Stimulated activated CD8-positive, alpha-beta memory T cell treated with anti-CD3 and anti-CD28 coated beads, Interleukin-15, amount 100 ng/mL, for 4 hours (primary cell): ENCODE data around the gene RPGRIP1L.

ENCODE experiments used
- DNase-seq, 2 donors: peaks; one replicate each; pipeline ENCODE4 v3.0.0-alpha.2; 2020; ENCODE audit warnings: low read depth in 2 of 2

The RPGRIP1L gene

DNA sequence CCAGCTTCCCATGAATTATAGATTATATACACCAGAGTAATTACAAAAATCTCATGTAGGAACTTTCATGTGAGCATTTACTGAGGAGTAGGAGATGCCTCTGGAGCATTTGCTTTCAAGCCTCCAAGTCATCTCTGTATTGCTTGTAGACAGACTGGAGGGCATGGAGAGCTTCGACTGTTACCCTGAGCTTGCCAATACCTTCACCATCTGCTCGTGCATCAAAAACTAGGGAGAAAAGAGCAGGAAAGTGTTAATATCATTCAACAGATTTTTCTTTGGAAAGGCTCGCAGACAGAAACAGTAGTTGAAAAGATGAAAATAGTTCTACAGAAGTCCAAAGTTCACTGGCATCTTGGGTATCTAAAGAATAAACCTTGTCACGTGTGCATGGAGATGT, 101.7 kb downstream of the RPGRIP1L start:
- DNase-seq = no peak

DNA sequence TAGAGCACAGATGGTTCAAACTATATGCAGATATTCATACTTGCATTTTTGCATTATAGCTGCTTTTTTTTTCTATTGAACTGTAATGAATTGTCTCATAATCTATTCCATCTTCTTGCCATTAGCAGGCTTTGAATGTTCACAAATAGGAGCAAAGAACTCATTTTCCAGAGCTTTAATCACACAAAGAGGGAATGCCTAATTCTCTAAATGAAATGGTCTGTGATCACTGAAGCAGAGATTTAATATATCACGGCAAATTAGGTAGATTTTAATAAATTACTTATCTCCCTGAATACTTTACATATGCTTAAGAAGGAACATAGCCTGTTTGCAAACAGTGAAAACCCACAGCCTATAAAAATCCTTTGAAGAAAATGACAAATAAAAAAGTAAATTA, 103.0 kb downstream of the RPGRIP1L start:
- no peak for DNase-seq

DNA sequence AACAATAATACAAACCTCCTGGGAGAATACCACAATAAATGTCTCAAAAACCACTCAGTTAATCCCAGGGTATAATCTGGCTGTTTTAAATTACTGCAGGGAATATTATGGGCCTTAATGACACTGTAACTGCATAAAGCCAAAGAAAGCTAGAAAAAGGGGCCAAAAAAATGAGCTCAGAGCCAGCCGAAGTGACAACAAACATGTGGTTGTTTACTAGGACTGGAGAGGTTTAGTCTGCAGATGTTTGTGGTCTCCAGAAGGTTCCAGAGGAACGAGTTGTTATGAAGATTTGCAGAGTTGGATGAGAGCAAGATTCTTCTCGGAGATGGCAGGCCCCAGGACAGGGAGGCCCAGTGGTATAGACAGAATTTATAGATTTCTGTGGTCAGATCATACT, 103.5 kb downstream of the RPGRIP1L start:
- DNase-seq = no peak

DNA sequence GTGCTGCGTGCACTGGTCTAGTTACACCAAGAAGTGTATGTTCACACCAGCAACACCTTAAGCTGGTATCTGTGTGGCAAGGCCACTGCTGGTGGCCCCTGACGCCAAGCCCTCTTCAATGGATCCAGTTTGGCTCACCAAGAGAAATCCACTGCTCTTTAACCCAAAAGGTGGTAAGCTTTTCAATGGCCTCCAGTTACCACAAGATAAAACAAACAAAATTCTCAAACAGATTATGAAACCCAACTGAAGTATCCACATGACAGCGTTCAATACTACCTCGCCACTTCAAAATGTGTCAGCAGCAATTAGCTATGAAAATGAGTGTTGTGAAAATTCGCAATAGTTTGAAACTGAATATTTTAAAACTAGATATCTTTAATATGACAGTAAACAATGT, 104.1 kb downstream of the RPGRIP1L start:
- no peak for DNase-seq

DNA sequence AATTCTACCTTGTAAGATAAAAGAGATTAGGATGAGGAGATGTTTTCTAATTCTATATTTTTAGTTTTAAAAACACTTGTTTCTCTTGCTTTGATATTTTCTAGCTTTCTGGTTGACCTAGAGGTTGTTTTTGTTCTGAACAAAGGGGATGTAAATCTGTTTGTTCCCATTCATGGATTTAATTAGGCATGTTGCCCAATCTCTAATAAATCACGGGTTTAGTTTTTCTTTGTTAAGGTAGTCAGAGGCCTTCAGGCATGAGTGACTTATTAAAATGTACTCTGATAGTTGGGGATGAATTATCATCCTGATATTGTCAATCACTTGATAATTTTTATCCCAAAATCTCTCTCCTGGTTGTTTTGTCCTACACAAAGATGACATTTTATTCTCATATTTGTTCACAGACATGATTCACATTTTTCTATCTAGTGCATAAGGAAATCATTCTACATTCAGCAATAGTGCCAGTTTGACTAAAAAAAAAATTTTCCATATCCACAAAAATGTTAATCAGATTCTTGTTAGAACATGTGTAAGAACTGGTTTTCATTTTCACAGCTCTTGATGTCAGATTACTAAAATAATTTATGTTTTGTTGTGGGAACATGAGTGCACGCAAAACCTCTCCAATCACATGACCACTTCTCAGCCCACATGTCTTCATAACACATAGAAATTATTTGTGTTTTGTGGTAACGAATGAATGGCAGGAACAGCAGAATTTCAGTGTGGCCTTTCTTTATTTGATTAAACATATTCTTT, 105.0 kb downstream of the RPGRIP1L start:
- DNase-seq = no peak

DNA sequence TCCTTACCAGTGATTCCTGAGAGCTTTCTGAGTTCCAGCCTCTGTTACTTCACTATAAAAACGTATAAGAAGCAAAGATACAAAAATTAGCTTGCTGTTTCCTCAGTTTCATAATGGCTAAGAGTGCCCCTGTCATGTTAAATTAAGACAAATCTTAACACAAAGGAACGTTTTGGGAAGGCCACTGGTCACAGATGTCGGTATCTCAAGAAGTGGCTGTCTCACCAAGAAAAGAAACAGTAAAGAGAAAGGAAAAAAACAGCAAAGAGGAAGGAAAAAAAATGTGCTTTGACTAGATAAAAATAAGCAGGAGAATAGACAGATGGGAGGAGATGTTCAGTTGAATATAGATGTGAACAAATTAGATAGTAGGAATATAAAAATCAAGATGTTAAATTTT, 105.9 kb downstream of the RPGRIP1L start:
- DNase-seq = no peak

DNA sequence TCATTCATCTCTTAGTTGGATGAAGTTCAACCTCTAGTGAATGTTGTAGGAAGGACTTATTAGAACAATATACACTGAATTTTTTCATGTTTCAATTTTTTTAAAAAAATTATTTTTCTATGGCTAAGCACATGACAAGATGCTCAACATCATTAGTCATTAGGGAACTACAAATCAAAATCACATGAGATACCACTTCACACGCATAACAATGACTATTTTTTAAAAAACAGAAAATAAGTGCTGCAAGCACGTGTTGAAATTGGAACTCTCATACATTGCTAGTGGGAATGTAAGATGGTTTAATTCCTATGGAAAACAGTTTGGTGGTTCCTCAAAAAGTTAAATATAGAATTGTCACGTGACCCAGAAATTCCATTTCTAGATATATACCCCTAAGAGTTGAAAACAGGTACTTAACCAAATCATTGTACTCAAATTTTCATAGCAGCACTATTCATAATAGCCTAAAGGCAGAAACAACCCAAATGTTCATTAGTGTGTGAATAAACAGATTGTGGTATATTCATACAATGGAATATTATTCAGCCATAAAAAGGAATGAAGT, 115.5 kb downstream of the RPGRIP1L start:
- no peak for DNase-seq

DNA sequence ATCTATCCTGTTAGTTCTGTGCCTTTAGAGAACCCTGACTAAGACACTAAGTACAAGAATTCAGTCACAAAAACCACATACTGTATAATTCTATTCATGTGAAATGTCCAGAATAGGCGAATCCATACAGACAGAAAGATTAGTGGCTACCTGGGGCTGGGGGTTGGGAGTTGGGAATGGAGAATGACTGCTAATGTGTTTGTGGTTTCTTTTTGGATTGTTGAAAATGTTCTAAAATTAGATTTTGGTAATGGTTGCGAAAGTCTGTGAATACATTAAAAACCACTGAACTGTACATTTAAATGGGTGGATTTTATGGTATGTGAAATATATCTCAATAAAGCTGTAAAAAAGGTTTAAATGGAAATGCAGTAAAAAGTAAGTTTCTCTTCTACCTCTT, 120.3 kb downstream of the RPGRIP1L start:
- no peak for DNase-seq

DNA sequence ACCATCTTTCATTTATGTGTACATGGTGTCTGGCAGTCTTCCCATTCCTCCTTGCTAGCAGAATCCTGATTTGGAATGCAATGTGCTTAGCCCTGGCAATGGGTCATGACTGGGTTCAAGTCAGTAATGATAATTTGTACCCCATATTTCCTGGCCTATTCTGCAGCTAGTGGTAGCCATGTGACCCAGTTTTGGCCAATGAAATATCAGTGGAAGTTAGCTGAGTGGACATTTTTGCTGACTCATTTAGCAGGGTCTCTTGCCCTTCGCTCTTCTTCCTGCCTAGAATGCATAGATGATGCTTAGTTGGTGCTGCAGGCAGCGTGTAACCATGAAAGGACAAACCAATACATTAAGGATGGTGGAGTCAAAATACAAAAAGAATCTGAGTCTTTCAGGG, 121.9 kb downstream of the RPGRIP1L start:
- DNase-seq = no peak

DNA sequence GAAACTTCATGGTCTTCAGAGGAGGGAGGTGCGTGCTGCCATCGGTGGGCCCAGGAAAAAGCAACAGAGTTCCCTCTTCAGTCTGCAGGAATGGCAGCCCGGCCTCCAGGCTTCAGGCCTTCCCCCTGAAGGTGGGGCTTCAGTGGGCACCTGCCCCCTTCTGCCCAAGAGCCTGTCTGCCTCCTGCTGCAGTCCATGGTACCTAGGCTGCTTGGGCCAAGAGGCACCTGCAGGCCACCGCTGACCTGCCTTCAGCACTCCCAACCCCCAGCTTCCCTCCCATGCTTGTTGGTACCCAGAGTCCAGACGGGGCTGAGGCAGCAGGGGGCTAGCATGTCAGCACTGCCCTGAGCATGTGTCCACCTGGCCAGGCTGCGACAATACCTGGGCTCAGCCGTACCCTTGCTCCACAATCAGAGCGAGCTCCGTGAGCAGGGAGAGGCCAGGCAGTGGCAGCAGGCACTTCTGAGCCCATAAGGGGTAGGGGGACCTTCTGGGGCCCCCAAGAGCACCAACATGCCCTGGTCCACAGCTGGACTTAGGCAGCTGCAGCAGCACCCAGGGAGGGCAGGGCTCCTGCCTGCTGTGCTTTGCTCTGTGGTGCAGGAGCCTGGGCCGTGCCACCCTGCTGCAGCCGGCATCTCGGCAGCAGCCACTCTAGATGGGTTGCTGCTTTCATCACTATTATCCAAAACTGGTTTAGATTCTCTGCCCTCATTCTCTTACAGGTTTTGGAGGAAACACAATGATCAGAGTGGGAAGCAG, 123.4 kb downstream of the RPGRIP1L start:
- DNase-seq = no peak

DNA sequence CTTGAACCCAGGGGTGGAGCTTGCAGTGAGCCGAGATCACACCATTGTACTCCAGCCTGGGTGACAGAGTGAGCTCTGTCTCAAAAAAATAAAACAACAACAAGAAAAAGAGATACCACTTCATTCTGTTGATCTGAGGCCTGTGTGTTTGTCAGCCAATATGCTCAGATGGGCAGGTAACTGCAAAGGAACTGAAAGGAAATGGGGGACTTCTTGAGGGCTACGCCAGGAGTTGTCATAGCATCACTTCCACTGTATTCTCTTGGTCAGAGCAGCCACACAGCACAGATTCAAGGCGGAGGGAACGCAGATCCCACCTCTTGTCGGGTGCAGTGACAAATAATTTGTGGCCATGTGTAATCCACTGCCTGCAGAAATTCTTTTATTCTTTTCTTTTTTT, 126.8 kb downstream of the RPGRIP1L start:
- no peak for DNase-seq

DNA sequence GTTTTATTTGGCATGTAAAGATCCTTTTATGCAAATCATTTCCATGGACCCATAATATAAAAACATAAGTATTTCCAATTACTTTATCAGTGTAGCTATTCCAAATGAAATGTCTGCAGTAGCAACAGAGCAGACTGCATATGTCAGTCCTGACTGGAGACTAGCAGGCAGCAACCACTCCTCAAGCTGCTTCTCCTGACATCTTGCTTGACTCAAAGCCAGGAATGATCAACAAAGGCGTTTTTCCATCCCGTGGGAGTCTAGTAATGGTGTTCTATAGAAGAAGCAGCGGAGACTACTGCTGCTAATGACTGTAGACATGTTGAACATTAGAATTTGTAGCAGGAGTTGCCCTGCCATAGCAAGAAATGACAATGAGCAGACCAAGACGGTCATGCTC, 127.4 kb downstream of the RPGRIP1L start:
- DNase-seq = no peak

DNA sequence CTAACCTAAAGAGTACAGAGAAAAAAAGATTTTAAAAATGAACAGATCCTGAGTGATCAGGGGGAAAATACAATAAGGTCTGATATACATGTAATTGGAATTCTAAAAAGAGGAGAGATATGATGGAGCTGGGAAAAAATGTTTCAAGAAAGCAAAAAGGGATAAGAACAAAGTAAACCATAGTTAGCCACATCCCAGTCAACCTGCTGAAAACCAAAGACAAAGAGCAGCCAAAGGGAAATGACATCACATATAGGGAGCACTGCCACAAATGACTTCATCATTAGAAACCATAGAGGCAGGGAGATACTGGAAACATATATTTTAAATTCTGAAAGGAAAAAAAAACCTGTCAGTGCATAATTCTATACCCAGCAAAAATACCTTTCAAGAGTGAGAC, 131.9 kb downstream of the RPGRIP1L start:
- no peak for DNase-seq

DNA sequence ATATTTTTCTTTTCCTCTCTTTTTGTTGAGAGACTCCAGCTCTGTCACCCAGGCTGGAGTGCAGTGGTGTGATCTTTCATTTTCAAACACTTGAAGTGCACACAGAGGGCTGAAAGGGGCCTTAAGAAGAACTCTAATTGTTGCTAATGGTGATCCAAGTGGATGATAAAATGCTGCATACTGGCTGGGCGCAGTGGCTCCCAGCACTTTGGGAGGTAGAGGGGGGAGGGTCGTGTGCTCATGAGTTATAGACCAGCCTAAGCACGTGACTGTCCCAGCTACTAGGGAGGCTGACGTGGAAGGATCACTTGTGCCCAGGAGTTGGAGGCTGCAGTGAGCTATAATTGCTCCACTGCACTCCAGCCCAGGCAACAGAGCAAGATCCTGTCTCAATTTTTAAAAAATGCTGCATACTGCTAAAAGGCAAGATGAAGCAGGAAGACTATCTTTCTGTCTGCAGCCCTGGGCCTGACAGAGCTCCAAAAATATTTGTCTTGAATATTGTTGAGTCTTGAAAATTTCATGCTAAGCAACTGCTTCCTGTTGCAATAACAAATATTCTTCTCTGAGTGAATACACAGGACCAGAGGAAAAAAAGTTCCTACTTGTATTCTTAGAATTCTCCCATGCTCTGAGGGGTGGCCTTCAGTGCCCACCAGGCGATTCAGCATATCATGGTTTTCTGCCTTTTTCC, 137.0 kb downstream of the RPGRIP1L start:
- DNase-seq = no peak

DNA sequence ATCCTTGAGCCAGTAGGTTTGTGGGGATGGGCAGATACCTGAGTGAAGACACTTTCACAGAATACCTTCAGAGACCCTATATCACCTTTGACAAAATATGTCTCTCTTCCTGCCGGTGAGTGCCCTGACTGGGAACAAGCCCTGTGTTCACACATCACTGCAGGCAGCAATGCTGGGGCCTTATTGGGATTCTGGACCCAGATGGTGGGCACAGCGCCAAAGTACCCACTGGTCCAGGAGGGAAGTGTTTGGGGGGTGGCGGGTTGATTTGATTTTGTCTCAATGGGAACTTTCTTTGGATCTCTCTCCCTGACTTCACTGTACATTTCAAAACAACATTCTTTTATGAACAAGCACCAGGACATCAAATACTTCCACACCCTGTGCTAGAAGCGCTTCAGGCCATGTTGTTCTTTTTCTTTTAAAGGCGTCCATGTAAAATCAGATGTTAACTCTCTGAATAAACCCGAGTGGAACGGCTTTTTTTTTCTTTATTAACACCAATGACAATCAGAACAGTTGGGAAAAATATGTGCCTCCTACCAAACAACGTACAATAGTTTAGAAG, 138.3 kb downstream of the RPGRIP1L start:
- DNase-seq = no peak

DNA sequence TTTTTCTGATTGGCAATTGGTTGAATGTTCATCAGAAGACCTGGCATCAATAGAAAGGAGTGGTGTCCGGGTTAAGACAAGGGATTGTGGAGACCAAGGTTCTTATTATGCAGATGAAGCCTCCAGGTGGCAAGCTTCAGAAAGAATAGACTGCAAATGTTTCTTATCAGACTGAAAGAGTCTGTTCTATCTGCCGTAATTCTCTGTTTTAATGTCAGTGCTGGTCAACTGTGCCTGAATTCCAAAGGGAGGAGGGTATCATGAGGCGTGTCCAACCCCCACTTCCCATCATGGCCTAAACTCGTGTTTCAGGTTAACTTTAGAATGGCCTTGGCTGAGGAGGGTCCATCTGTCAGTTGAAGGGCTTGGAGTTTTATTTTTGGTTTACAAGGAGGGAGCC, 140.2 kb downstream of the RPGRIP1L start:
- no peak for DNase-seq

DNA sequence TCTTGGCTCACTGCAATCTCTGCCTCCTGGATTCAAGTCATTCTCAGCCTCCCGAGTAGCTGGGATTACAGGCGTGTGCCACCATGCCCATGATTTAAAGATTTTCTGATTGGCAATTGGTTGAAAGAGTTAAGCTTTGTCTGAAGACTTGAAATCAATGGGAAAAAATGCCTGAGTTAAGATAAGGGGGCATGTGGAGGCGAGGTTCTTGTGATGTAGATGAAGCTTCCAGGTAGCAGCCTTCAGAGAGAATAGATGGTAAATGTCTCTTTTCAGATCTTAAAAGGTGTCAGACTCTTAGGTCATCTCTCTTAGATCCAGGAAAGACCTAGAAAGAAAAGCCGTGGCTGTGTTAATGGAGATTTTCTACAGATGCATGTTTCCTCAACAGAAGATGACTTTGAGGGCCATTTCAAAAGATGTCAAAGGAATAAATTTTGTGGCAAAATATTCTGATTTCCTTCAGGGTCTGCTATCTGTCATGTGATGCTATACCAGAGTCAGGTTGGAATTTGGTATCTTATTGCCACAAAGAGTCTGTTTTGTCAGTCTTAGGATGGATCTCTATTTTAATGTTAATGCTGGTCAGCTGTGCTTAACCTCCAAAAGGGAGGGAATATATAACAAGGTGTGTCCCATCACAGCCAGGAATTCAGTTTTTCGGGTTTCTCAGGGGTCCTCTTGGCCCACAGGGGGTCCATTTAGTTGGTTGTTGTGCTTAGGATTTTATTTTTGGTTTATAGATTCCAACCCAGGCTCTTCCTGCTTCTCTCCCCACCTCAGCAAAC, 142.4 kb downstream of the RPGRIP1L start:
- DNase-seq = no peak

DNA sequence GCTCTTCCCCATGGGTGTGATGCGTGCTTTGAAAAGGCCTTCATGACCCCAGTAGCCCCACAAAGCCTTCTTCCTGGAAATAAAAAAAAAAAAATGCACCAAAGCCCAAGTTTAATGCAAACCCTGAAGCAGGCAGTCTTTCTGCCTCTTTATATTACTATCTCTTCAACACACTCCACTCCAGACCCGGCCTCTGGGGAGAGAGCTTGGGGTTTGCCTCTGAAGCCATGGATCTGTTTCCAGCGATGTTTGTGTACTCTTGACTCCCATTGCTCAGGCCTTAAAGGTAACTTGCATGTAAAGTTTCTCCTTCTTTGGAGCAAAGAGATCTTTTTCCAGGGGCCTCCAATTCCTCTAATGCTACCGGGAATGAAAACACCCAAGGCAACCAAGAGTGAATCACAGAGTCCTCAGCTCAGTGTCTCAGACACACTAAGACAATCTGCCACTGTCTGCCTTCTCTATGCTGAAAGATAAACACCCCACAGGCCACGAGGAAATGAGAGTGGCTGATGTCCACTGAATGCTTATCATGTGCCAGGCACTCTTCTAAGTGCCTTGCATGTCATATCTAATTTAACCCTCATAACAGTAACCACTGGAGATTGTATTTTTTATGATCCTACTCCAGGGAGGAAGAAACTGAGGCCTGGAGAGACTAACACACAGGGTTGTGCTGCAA, 144.2 kb downstream of the RPGRIP1L start:
- DNase-seq = no peak

DNA sequence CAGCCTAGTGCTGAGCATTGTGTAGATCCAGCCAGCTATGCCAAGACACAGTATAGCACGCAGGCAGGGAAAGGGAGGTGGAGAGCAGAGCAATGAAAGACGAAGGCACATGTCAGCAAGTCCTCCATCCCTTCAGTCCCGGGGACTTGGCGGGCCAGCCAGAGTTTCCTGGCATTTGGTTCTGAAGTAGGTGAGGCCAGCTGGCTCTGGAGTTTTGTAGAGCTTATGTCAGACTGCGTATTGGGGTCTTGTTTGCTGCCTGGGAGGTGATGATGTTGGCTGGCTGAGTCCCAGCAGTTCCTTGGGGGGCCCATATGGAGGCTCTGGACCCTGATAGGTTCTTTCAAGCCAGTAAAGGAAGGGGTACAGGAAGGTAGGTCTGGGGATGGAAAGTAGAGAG, 144.9 kb downstream of the RPGRIP1L start:
- DNase-seq = no peak

DNA sequence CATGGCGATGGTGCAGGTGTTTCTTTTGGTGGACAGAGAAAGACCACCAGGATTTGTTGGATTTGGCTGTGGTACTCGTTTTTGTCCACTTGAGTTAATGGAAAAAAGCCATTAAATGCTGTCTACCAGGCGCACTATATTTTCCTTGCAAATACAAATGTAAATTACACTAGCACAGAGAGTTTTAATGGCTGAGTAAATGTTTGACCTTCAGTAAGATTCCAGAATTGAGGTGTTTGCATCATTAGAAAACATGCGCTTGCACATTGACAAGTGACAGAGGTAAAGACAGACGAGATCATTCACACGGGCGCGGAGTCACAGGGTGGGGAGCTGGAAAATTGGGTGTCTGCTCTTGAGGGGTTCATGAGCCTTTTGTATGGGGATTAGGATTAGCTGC, 147.1 kb downstream of the RPGRIP1L start:
- DNase-seq = no peak
